GM06990 (cell line): ENCODE measurements around the gene COL25A1.

ENCODE experiments used
- DNase-seq: peaks from one replicate; pipeline ENCODE4 v3.0.0-alpha.2; 2011; ENCODE audit not compliant: insufficient read length; ENCODE audit errors: extremely low read depth
- H3K27me3 ChIP-seq: replicated peaks from 2 replicates; pipeline ENCODE4 v1.6.0; 2011; ENCODE audit warnings: low read length; ENCODE audit not compliant: control insufficient read depth, insufficient read depth
- H3K36me3 ChIP-seq: 2 replicates; pipeline ENCODE4 v1.5.1; 2011; ENCODE audit warnings: low read length; ENCODE audit not compliant: control insufficient read depth, insufficient read depth
- H3K4me3 ChIP-seq: replicated peaks from 2 replicates; pipeline ENCODE4 v1.5.1; 2011; ENCODE audit warnings: low read depth, mild to moderate bottlenecking, control low read depth, low read length
- CTCF ChIP-seq: IDR thresholded peaks from 2 replicates; pipeline ENCODE4 v1.5.1; 2011; ENCODE audit warnings: low read length, control low read depth, mild to moderate bottlenecking, inconsistent platforms; ENCODE audit not compliant: insufficient read depth, poor library complexity, severe bottlenecking

Gene COL25A1

DNA sequence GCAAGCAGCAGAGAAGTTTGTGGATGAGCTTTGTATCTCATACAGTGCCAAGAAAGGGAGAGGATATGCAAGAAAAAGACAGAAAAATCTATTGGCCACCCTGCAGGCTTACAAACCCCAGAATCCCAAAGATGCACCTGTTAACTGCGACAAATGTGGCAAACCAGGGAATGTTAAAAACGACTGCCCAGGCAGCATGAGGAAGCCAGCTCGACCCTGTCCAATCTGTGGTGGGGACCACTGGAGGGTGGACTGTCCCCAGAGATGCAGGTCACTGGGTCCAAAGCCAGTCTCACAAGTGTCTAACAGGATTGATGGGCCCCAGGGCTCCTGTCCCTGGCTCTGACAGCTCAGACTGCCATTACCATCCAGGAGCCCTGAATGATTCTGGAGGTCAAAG is 12.9 kb upstream of the COL25A1 start:
- DNase-seq: no peak
- TF ChIP-seq CTCF: no peak
- H3K36me3 ChIP-seq: no peaks in the 10 kb centered on the region
- H3K27me3 ChIP-seq: no peaks in the 10 kb centered on the region
- H3K4me3 ChIP-seq: no peak overlapping the region

DNA sequence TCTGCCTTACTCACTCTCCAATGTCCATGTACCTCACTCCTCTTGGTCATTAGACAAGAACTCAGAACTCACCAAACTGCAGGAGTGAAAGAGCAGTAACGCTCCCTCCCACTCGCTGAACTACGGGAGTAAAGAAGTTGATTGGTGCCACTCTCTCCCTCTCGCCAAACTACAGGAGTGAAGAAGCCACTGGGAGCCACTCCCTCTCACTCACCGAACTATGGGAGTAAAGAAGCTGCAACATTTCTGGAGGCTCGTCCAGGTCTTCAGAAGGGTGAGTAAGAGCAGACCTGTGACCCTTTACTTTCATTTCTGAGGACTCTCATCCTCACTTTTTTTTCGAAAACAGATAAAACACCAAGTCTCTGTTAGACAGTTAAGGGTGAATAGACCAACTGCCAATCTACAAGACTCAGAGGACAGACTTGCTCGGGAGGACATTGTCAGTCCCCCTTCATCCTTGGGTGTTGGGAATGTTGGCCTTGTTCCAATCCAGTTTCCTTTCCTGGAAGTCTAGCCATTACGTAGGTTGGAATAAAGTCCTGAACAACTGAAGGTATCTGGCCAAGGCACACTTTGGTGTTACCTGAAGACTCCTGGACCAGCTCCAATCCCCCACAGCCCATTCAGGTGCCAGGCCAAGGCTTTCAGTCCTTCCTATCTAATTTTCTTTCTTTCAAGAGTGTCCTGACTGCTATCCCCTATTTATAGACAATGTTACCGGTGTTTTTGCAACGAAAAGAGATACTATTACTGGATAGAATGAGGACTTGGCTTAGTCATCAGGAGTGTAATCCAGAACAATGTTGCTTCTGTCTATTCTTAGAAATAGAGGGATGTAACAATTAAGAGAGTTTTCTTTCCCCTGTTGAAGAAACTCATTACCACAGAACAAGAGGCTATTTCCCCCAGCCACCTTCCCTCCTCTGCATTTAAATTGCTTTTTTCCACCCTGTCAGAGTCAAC is 11.0 kb upstream of the COL25A1 start:
- H3K4me3 ChIP-seq: no peak overlapping the region
- no peaks in the 10 kb centered on the region for H3K27me3 ChIP-seq
- no peak for TF ChIP-seq CTCF
- H3K36me3 ChIP-seq: no peaks in the 10 kb centered on the region
- DNase-seq: no peak

GRCh38 chr4:109303140-109303496 is 660 bp upstream of the COL25A1 start:
- TF ChIP-seq CTCF: no peak
- Histone ChIP-seq H3K27me3 (no peaks in the 10 kb centered on the region; the same call in none of the 2 replicates), H3K36me3 (no peaks in the 10 kb centered on the region), H3K4me3 (no peak overlapping the region)
- no peak for DNase-seq

DNA sequence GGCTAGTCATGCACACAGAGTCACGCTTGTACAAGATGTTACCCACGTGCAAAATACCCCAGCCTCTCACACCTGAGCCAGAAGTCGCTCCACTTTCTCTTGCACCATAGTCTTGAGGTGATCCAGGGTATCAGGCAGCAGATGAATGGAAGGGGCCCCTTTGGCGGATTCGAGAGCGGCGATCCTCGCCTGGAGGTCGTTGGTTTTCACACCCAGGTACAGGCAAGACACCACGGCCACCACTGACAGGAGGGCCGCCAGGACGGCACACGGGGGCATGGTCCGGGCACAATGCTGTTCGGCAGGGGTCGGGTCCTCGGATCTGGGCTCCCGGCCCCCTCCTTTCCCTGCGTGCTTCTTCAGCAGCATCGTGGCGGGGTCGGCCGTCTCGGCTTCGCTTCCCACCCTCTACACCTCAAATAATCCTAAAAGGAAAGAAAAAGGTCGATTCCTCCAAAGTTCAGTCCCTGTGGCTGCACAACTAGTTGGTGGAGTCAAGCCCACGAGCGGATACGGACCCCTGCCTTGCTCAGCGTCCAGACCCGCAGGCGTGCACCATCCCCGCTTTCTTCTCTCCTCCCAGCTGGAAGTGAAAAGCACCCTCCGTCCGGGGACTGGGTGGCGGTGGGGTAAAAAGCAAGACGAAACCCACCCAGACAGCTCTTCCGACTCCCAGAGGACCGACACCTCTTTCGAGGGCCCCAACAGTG is 652 bp downstream of the COL25A1 start:
- DNase-seq: peak; percentile 6
- H3K27me3 ChIP-seq: no peaks in the 10 kb centered on the region; the same call in none of the 2 replicates
- no peak overlapping the region for H3K4me3 ChIP-seq
- no peaks in the 10 kb centered on the region for H3K36me3 ChIP-seq
- TF ChIP-seq CTCF: no peak

DNA sequence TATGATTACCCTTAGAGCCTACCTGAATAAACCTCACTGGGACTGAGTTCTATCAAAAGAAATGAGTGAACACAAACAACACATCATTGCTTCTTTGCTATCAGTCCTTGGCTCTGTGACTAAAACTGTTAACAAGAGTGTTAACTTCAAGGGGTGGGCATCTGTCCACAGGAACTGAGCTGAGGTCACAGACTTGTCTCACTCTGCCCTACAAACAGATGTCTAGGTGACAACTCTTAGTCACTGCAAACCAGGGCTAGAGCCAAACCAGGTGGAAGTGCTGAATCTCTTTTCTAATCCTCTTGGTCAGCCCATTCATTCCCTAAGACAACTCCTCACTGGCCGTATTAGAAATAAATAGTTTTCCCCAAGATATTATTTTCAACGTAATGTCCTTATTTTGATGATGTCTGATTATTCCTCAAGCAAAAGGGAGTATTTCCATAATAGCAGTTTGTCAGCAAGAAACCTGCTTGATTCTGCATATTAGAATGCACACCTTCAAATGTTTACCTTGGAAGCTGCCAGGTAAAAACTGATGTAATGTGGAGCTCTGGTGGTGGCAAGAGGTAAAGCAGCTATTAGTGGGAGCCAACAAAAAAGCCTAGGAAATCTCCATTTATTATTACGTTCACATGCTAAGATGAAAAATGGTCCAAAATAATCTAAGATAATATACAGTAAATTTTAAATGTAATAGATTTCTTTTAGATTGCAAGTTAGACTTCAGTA is 4.0 kb downstream of the COL25A1 start:
- DNase-seq: no peak

More for the DNA sequence above, 4.0 kb downstream of the COL25A1 start:
- Histone ChIP-seq H3K4me3 (no peak overlapping the region), H3K36me3 (no peaks in the 10 kb centered on the region), H3K27me3 (no peaks in the 10 kb centered on the region; the same call in none of the 2 replicates)
- peak; percentile 55 for TF ChIP-seq CTCF
